OCI-LY1 (cell line): Measurements from ENCODE around the gene AP1G2.

Experiments used
- CTCF ChIP-seq: fragments of 200-600 bp; sonication (generic), shearing (Covaris generic); IDR thresholded peaks from 2 replicates; pipeline ENCODE4 v1.5.1; 2017; ENCODE audit warnings: mild to moderate bottlenecking, antibody characterized with exemption, low read length, moderate library complexity, mixed read lengths
- EZH2 ChIP-seq: fragments of 200-600 bp; sonication (generic), shearing (Covaris generic); IDR thresholded peaks from 2 replicates; pipeline ENCODE4 v1.8.0; 2017; ENCODE audit warnings: borderline replicate concordance, mixed run types, mild to moderate bottlenecking, antibody characterized with exemption, low read length, moderate library complexity, mixed read lengths

DNA sequence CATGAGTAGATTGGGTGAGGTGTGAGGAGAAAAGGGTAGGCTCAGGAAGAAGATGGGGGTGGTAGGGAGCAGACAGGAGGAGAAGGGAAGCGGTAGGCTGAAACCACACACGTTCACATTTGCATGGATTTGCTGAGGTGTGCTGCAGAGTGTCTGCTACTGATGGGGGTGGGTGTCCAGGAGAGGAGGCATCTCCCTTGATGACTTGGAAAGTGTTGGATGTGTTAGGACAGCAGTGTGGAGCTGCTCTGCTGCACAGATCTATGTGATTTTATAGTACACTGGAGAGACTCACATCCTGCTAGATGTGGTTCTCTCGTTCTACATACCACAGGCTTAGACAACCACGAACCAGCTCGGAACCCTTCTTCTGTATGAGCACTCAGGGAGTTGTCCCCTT, 25.3 kb downstream of the AP1G2 start:
- TF ChIP-seq CTCF (no peak), EZH2 (no peak)
